Keratinocyte (primary cell): ENCODE data around the gene CLDN22. TPM values are rescaled to one million over a fixed set of nuclear protein-coding genes. Genes with fewer than 3 reads are reported as not detected.

Experiments used
- DNase-seq: peaks from one replicate; pipeline ENCODE4 v3.0.0-alpha.2; 2011; ENCODE audit warnings: low read depth, missing footprints, low spot score
- FAIRE-seq: peaks from 2 replicates; lab custom pipeline; 2011; peaks lifted over from hg19 to GRCh38; lab: Jason Lieb, UNC
- H2AFZ ChIP-seq: 2 replicates; pipeline ENCODE4 v1.6.0; 2012; ENCODE audit warnings: low read length, control low read depth, inconsistent platforms; ENCODE audit not compliant: control insufficient read depth
- H3K27ac ChIP-seq: 2 replicates; pipeline ENCODE4 v1.5.1; 2011; ENCODE audit warnings: low read length; ENCODE audit not compliant: control insufficient read depth, insufficient read depth
- H3K27me3 ChIP-seq: 3 replicates; pipeline ENCODE4 v1.6.0; 2011; ENCODE audit warnings: low read length; ENCODE audit not compliant: control insufficient read depth, insufficient read depth; ENCODE audit errors: extremely low read depth
- H3K36me3 ChIP-seq, 2 experiments: 2 replicates in 1 of 2; 3 replicates in 1 of 2; pipeline ENCODE4 v1.5.1; 2011; ENCODE audit warnings: low read length in 2 of 2, mild to moderate bottlenecking in 1 of 2; ENCODE audit not compliant: control insufficient read depth in 2 of 2, insufficient read depth in 2 of 2; ENCODE audit errors: extremely low read depth in 1 of 2
- H3K4me1 ChIP-seq: 3 replicates; pipeline ENCODE4 v1.5.1; 2011; ENCODE audit warnings: low read length; ENCODE audit not compliant: control insufficient read depth, insufficient read depth; ENCODE audit errors: extremely low read depth
- H3K4me2 ChIP-seq: 3 replicates; pipeline ENCODE4 v1.6.0; 2011; ENCODE audit warnings: low read depth, low read length; ENCODE audit not compliant: control insufficient read depth, insufficient read depth; ENCODE audit errors: extremely low read depth
- H3K4me3 ChIP-seq, 3 experiments: fragments of 200-600 bp in 1 of 3; sonication (generic) in 1 of 3; 2 replicates in 2 of 3; 3 replicates in 1 of 3; pipeline ENCODE4 v1.5.1; 2011 to 2016; ENCODE audit warnings: low read length in 3 of 3, mild to moderate bottlenecking in 3 of 3, control low read depth in 2 of 3, inconsistent platforms in 1 of 3, low read depth in 1 of 3, mixed read lengths in 1 of 3, mixed run types in 1 of 3, moderate library complexity in 1 of 3; ENCODE audit not compliant: control insufficient read depth in 2 of 3, insufficient read depth in 2 of 3; ENCODE audit errors: extremely low read depth in 1 of 3
- H3K79me2 ChIP-seq: 2 replicates; pipeline ENCODE4 v1.6.0; 2012; ENCODE audit warnings: low read length; ENCODE audit not compliant: control insufficient read depth, insufficient read depth
- H3K9ac ChIP-seq: 3 replicates; pipeline ENCODE4 v1.6.0; 2011; ENCODE audit warnings: low read length; ENCODE audit not compliant: control insufficient read depth, insufficient read depth; ENCODE audit errors: extremely low read depth
- H3K9me1 ChIP-seq: 3 replicates; pipeline ENCODE4 v1.6.0; 2011; ENCODE audit warnings: low read length; ENCODE audit not compliant: control insufficient read depth, insufficient read depth; ENCODE audit errors: extremely low read depth
- H3K9me3 ChIP-seq: 2 replicates; pipeline ENCODE4 v1.5.1; 2012; ENCODE audit warnings: low read depth, low read length; ENCODE audit not compliant: control insufficient read depth
- H4K20me1 ChIP-seq: 3 replicates; pipeline ENCODE4 v1.6.0; 2011; ENCODE audit warnings: low read length; ENCODE audit not compliant: control insufficient read depth, insufficient read depth; ENCODE audit errors: extremely low read depth
- CTCF ChIP-seq, 3 experiments: IDR thresholded peaks in 1 of 3; conservative IDR thresholded peaks in 1 of 3; optimal IDR thresholded peaks in 1 of 3; 2 replicates in 2 of 3; 3 replicates in 1 of 3; pipeline versions ENCODE3 to v1.5.1; 2011; ENCODE audit warnings: low read length in 3 of 3, mild to moderate bottlenecking in 3 of 3, moderate library complexity in 2 of 3, control low read depth in 1 of 3, inconsistent platforms in 1 of 3; ENCODE audit not compliant: insufficient read depth in 2 of 3; ENCODE audit errors: extremely low read depth in 1 of 3
- EZH2 ChIP-seq: IDR thresholded peaks from one replicate; pipeline ENCODE4 v1.6.1; 2012; ENCODE audit warnings: inconsistent platforms, mild to moderate bottlenecking, low read length, moderate library complexity
- dilution Hi-C: fragments of 300-500 bp; cut with MboI; formaldehyde crosslinking; loops from one replicate; pipeline ENCODE4 v1.7.0; 2020; ENCODE audit warnings: low sequenced_read_pairs; ENCODE audit not compliant: extremely low pct_ligation_motif_present
- polyA plus RNA-seq, 5 experiments: library from polyadenylated mRNA; depleted of rRNA in 3 of 5; stranded (reverse) in 3 of 5; stranded (forward) in 1 of 5; unstranded in 1 of 5; fragments of >200 nt; gene quantifications; 1 replicate in 1 of 5; 2 replicates in 3 of 5; 3 replicates in 1 of 5; pipeline versions ENCODE4 v1.2.1 to v1.2.3, GENCODE V29; 2011 to 2012; ENCODE audit warnings: missing spikeins in 2 of 5, low read depth in 1 of 5, low replicate concordance in 1 of 5

CLDN22 gene
- polyA plus RNA-seq, 1 donor (not counting 4 experiments of a cell fraction or from before 2014, with no cell fraction given), result 0.03 TPM

DNA sequence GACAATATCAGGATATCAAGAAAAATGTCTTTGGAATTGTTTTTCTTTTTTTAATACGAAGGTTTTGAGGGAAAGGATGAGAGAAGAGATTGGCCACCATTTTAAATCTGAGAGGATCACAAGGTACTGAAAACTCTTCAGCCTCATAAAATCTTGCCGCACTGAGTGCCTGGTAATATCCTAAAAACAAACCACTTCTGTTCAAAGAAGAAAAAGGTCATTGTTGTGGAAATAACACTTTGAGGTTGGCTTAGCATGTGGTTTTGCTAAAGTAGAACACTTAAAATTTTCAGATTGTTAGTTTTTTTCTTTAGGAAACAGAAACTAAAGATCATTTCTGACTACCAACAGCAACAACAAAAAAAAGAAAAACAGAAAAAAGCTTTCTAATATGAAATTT is 1.0 kb upstream of the CLDN22 start:
- H3K79me2 ChIP-seq, result no peaks in the 10 kb centered on the region
- dilution Hi-C loops, result loop anchor here (10.0 kb wide), 1 partner anchor 84 kb away; no protein-coding TSS in a partner anchor
- no peak overlapping the region for H2AFZ ChIP-seq
- no peaks in the 10 kb centered on the region for H3K4me1 ChIP-seq
- FAIRE-seq (no peak), DNase-seq (no peak)
- H3K36me3 ChIP-seq, result peaks cover 0 to 3% of the 10 kb centered on the region in 2 experiments
- TF ChIP-seq CTCF (optimal IDR thresholded peaks at IDR 0.05 in 1 of 3, IDR thresholded peaks at IDR 0.05 in 1 of 3, conservative IDR thresholded peaks at IDR 0.05 in 1 of 3; ENCODE audit: extremely low read depth in 1 of 3, insufficient read depth in 2 of 3, low read length in 3 of 3) (no peak), EZH2 (no peak)
- no peaks in the 10 kb centered on the region for H3K27me3 ChIP-seq
- H3K4me2 ChIP-seq, result no peak overlapping the region
- H3K9me3 ChIP-seq, result no peaks in the 10 kb centered on the region
- no peak overlapping the region for H3K4me3 ChIP-seq
- no peaks in the 10 kb centered on the region for H3K9me1 ChIP-seq
- H3K27ac ChIP-seq, result no peak overlapping the region
- H4K20me1 ChIP-seq, result no peaks in the 10 kb centered on the region
- H3K9ac ChIP-seq, result no peak overlapping the region

DNA sequence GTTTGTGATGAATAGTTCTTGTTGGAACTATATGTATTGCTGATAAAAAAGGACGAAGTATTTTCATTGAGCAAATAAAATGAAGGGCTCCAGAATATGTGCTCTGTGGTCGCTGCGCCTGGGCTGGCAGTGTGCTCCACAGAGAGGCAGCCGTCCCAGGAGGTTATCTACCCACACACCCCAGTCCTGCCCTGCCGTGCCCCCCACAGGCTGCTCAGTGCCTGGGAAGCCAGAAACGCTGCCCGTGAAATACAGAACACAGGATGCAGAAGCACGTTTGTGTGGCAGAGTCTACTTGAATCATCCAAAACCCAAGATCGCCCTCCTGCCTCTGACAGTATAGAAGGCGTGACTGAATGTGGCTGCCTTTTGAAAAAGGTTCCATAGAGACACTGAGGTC is 1.4 kb downstream of the CLDN22 start:
- no peaks in the 10 kb centered on the region for H3K4me1 ChIP-seq
- DNase-seq, result no peak
- no peak overlapping the region for H3K4me3 ChIP-seq
- dilution Hi-C loops, result no loop called here
- H3K9me3 ChIP-seq, result no peaks in the 10 kb centered on the region
- H3K27ac ChIP-seq, result no peak overlapping the region
- no peak overlapping the region for H2AFZ ChIP-seq
- no peaks in the 10 kb centered on the region for H3K9me1 ChIP-seq
- H3K9ac ChIP-seq, result no peak overlapping the region
- H3K79me2 ChIP-seq, result no peaks in the 10 kb centered on the region
- FAIRE-seq, result no peak
- no peak for TF ChIP-seq EZH2
- no peak for TF ChIP-seq CTCF (optimal IDR thresholded peaks at IDR 0.05 in 1 of 3, IDR thresholded peaks at IDR 0.05 in 1 of 3, conservative IDR thresholded peaks at IDR 0.05 in 1 of 3; ENCODE audit: extremely low read depth in 1 of 3, insufficient read depth in 2 of 3, low read length in 3 of 3)
- peaks cover 9 to 14% of the 10 kb centered on the region in 2 experiments for H3K36me3 ChIP-seq
- H3K4me2 ChIP-seq, result no peak overlapping the region
- H3K27me3 ChIP-seq, result no peaks in the 10 kb centered on the region
- no peaks in the 10 kb centered on the region for H4K20me1 ChIP-seq
